ENCODE data around the gene NME2. TPM values are rescaled to one million over a fixed set of nuclear protein-coding genes. Genes with fewer than 3 reads are reported as not detected.

Gene NME2
- total and polyA plus RNA-seq, 7 experiments from 2014 or later = 133 to 457 (median 193) TPM

DNA sequence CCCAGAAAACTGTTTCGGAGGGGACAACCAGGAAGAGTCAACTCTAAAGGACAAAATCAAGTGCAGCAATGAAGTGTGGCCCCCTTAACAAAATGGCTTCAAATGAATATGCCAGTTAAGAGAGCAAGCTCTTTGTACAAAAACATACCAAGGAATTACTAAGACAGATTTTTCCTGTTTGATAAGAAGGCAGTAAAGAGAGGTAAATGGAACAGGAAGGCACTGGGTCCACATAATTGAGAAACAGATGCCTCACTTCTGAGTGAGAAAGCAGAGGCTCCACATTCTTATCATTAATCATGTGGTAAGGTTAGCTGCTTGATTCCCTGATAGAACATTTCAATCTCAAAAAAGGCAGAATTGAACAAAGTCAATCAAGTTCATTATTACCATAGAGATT, 48.7 kb downstream of the NME2 start:
- H3K27me3 ChIP-seq (ENCODE audit: control insufficient read depth in 2 of 2, insufficient read depth in 2 of 2, low read length in 2 of 2) = no peaks in the 10 kb centered on the region
- no peaks in the 10 kb centered on the region for H3K9me3 ChIP-seq (ENCODE audit: control insufficient read depth in 2 of 3, low read length in 3 of 3)
- H3K4me3 ChIP-seq (ENCODE audit: low read length) = no peak overlapping the region
- Mint-ChIP-seq H3K27ac (no peak overlapping the region), H3K27me3 (no peaks in the 10 kb centered on the region), H3K4me1 (peaks cover 0 to 11% (median 0%) of the 10 kb centered on the region in 7 donors), H3K9me3 (peaks cover 0 to 2% (median 0%) of the 10 kb centered on the region in 11 donors), H3K36me3 (peaks cover 0 to 35% (median 19%) of the 10 kb centered on the region in 5 donors), H3K4me3 (no peak overlapping the region)
- DNase-seq (no peak), ATAC-seq (no peak)
- ChIA-PET POLR2A (no interaction called here), CTCF (interaction anchor here (0.6 kb wide), 1 partner anchor 23 kb away, joined by 4 read pairs; no protein-coding TSS in a partner anchor)
- peaks cover 0 to 65% (median 0%) of the 10 kb centered on the region in 3 experiments for H3K36me3 ChIP-seq (ENCODE audit: control insufficient read depth in 2 of 3, insufficient read depth in 3 of 3, low read length in 3 of 3)
- no peak overlapping the region for H3K27ac ChIP-seq (ENCODE audit: low read depth, low read length)
- intact Hi-C loops (cut with micrococcal nuclease) = no loop called here
- no peaks in the 10 kb centered on the region for H3K4me1 ChIP-seq (ENCODE audit: control insufficient read depth in 2 of 2, insufficient read depth in 2 of 2, low read length in 2 of 2)

DNA sequence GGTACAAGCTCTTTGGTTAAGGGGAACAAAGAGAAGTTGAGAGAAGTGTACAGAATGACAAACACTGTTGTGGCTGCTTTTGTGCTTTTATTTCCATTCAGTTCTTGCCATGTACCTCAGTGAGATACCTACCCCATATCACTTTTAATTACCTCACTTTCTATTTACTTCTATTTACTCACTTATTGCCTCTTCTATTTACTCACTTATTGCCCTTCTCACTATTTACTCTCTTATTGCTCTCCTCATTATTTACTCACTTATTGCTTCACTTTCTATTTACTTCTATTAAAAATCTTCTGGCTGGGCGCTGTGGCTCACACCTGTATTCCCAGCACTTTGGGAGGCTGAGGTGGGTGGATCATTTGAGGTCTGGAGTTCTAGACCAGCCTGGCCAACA, 51.7 kb downstream of the NME2 start:
- H3K9me3 Mint-ChIP-seq = peaks cover 0 to 2% (median 0%) of the 10 kb centered on the region in 11 donors
- H3K36me3 Mint-ChIP-seq = peaks cover 6 to 48% (median 18%) of the 10 kb centered on the region in 5 donors
- no peak for DNase-seq
- H3K4me1 ChIP-seq (ENCODE audit: control insufficient read depth in 2 of 2, insufficient read depth in 2 of 2, low read length in 2 of 2) = no peaks in the 10 kb centered on the region
- no peaks in the 10 kb centered on the region for H3K9me3 ChIP-seq (ENCODE audit: control insufficient read depth in 2 of 3, low read length in 3 of 3)
- ATAC-seq = no peak
- no peak overlapping the region for H3K27ac ChIP-seq (ENCODE audit: low read depth, low read length)
- POLR2A ChIA-PET = no interaction called here
- H3K27ac Mint-ChIP-seq = peak overlapping the region in 3 of 9 donors; percentile 25 to 75 (median 36)
- peaks cover 0 to 66% (median 0%) of the 10 kb centered on the region in 3 experiments for H3K36me3 ChIP-seq (ENCODE audit: control insufficient read depth in 2 of 3, insufficient read depth in 3 of 3, low read length in 3 of 3)
- no peaks in the 10 kb centered on the region for H3K27me3 Mint-ChIP-seq
- CTCF ChIA-PET = no interaction called here
- no peaks in the 10 kb centered on the region for H3K27me3 ChIP-seq (ENCODE audit: control insufficient read depth in 2 of 2, insufficient read depth in 2 of 2, low read length in 2 of 2)
- intact Hi-C loops (cut with micrococcal nuclease) = no loop called here
- peaks cover 0 to 19% (median 0%) of the 10 kb centered on the region in 7 donors for H3K4me1 Mint-ChIP-seq
- no peak overlapping the region for H3K4me3 Mint-ChIP-seq
- H3K4me3 ChIP-seq (ENCODE audit: low read length) = no peak overlapping the region

DNA sequence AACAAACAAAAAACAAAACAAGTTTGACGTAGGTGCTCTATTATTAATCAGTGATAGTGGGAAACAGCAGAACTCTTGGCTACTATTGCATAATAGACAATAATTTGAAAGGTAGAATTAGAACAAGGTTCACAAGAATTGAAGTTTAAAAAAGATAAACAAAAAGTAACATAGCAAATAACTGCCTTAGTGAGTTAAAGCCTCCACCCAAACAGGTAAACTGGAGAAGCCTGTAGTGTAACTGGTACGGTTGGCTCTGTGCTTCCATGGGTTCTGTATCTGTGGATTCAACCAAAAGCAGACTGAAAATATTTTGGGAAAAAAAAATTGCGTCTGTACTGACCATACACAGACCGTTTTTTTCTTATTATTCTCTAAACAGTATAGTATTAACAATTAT, 55.1 kb downstream of the NME2 start:
- no peaks in the 10 kb centered on the region for H3K27me3 ChIP-seq (ENCODE audit: control insufficient read depth in 2 of 2, insufficient read depth in 2 of 2, low read length in 2 of 2)
- peaks cover 10 to 32% (median 19%) of the 10 kb centered on the region in 7 donors for H3K4me1 Mint-ChIP-seq
- POLR2A ChIA-PET = no interaction called here
- no peak overlapping the region for H3K4me3 ChIP-seq (ENCODE audit: low read length)
- H3K27me3 Mint-ChIP-seq = no peaks in the 10 kb centered on the region
- H3K4me1 ChIP-seq (ENCODE audit: control insufficient read depth in 2 of 2, insufficient read depth in 2 of 2, low read length in 2 of 2) = no peaks in the 10 kb centered on the region
- ATAC-seq = no peak
- no peak for DNase-seq
- CTCF ChIA-PET = interaction anchor here (1.4 kb wide), 1 partner anchor 9 kb away, joined by 3 read pairs; no protein-coding TSS in a partner anchor
- H3K36me3 ChIP-seq (ENCODE audit: control insufficient read depth in 2 of 3, insufficient read depth in 3 of 3, low read length in 3 of 3) = peaks cover 0 to 56% (median 5%) of the 10 kb centered on the region in 3 experiments
- no peak overlapping the region for H3K27ac Mint-ChIP-seq
- no peaks in the 10 kb centered on the region for H3K9me3 ChIP-seq (ENCODE audit: control insufficient read depth in 2 of 3, low read length in 3 of 3)
- no peaks in the 10 kb centered on the region for H3K9me3 Mint-ChIP-seq
- H3K27ac ChIP-seq (ENCODE audit: low read depth, low read length) = no peak overlapping the region
- H3K36me3 Mint-ChIP-seq = peaks cover 6 to 47% (median 21%) of the 10 kb centered on the region in 5 donors
- intact Hi-C loops (cut with micrococcal nuclease) = no loop called here
- H3K4me3 Mint-ChIP-seq = no peak overlapping the region

Other genes starting within 250 kb of the NME2 start
- 10 to 100 TPM; 52.6 to 73.4 (median 54.9) TPM for gene SPAG9, start 45.5 kb upstream of the NME2 start, total RNA-seq
- 1 to 10 TPM; 3.3 to 5.9 TPM for gene SPAG9, start 45.5 kb upstream of the NME2 start, polyA plus RNA-seq
- gene NME1, start 12.9 kb upstream of the NME2 start, total RNA-seq = 100 to 1,000 TPM in 1 of 5 experiments, 10 to 100 TPM in 4; 13.4 to 159 (median 20.1) TPM
- 10 to 100 TPM; 58.9 to 59.7 TPM for gene NME1, start 12.9 kb upstream of the NME2 start, polyA plus RNA-seq
- 10 to 100 TPM; 16.9 to 35.8 (median 28.9) TPM for gene MBTD1, start 93.6 kb downstream of the NME2 start, total RNA-seq
- gene MBTD1, start 93.6 kb downstream of the NME2 start, polyA plus RNA-seq = 1 to 10 TPM; 7.0 to 8.3 TPM
- gene UTP18, start 94.1 kb downstream of the NME2 start, total RNA-seq = 10 to 100 TPM; 31.1 to 46.2 (median 45.5) TPM
- gene UTP18, start 94.1 kb downstream of the NME2 start, polyA plus RNA-seq = 10 to 100 TPM; 51.5 to 71.6 TPM